Renal pelvis (tissue), 4 donors: Measurements from ENCODE around the gene SOX15. TPM values are rescaled to one million over a fixed set of nuclear protein-coding genes. Genes with fewer than 3 reads are reported as not detected.

Experiments
- DNase-seq: peaks from one replicate; pipeline ENCODE4 v3.0.0-alpha.2; 2013
- polyA plus RNA-seq, 3 donors: library from polyadenylated mRNA; unstranded; fragments of 120-200 nt; gene quantifications; one replicate each; pipeline ENCODE4 v1.2.1, GENCODE V29; 2013; ENCODE audit not compliant: insufficient read length in 3 of 3

SOX15 gene
- polyA plus RNA-seq, 3 donors: 3.7 to 4.9 (median 3.8) TPM

DNA sequence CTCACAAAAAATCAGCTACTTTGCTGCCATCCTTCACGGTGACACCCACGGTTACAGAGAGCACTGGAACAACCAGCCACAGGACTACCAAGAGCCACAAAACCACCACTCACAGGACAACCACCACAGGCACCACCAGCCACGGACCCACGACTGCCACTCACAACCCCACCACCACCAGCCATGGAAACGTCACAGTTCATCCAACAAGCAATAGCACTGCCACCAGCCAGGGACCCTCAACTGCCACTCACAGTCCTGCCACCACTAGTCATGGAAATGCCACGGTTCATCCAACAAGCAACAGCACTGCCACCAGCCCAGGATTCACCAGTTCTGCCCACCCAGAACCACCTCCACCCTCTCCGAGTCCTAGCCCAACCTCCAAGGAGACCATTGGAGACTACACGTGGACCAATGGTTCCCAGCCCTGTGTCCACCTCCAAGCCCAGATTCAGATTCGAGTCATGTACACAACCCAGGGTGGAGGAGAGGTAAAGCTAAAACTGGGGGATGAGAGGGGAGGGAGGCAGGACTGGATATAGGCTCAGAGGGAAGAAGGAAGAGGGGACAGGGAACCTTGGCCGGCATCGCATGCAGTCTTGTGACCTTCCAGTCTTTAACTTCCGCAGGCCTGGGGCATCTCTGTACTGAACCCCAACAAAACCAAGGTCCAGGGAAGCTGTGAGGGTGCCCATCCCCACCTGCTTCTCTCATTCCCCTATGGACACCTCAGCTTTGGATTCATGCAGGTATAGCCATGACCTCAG lies 9.9 kb downstream of the SOX15 start:
- no peak for DNase-seq

DNA sequence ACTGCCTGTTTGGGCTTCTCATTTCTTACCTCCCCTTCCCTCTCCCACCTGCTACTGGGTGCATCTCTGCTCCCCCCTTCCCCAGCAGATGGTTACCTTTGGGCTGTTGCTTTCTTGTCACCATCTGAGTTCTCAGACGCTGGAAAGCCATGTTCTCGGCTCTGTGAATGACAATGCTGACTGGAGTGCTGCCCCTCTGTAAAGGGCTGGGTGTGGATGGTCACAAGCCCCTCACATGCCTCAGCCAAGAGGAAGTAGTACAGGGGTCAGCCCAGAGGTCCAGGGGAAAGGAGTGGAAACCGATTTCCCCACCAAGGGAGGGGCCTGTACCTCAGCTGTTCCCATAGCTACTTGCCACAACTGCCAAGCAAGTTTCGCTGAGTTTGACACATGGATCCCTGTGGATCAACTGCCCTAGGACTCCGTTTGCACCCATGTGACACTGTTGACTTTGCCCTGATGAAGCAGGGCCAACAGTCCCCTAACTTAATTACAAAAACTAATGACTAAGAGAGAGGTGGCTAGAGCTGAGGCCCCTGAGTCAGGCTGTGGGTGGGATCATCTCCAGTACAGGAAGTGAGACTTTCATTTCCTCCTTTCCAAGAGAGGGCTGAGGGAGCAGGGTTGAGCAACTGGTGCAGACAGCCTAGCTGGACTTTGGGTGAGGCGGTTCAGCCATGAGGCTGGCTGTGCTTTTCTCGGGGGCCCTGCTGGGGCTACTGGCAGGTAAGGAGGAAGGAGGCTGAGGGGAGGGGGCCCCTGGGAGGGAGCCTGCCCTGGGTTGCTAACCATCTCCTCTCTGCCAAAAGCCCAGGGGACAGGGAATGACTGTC lies 10.7 kb downstream of the SOX15 start, which contains the start of gene CD68:
Gene CD68 (plus strand): TSS at position 638 of the 833 bp plus-strand sequence. CDS start 40 bp downstream, at position 678.
- no peak for DNase-seq

DNA sequence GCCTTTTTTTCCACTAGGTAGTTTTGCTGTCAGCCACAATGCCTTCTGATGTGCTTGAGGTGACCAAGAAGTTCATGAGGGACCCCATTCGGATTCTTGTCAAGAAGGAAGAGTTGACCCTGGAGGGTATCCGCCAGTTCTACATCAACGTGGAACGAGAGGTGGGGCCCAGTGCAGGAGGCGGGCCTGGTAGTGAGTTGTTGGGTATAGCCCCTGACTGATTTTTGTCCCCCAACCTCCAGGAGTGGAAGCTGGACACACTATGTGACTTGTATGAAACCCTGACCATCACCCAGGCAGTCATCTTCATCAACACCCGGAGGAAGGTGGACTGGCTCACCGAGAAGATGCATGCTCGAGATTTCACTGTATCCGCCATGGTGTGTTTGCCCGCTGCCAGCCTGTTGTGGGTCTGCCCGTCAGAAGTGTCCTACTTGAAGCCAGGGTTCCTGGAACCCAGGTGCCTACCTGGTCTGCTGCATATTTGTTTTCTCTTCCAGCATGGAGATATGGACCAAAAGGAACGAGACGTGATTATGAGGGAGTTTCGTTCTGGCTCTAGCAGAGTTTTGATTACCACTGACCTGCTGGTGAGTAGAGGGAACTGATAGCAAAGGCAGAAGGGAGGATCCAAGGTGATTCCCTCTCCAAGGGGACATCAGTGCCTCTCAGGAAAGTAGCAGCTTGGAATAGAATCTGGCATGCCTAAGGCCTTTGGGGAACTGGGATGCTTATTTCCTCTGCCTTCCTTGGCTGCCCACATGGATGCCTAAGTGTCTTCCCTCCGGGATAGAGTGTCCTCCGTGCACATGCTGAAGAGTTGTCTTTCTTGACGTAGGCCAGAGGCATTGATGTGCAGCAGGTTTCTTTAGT lies 12.3 kb downstream of the SOX15 start:
- no peak for DNase-seq

DNA sequence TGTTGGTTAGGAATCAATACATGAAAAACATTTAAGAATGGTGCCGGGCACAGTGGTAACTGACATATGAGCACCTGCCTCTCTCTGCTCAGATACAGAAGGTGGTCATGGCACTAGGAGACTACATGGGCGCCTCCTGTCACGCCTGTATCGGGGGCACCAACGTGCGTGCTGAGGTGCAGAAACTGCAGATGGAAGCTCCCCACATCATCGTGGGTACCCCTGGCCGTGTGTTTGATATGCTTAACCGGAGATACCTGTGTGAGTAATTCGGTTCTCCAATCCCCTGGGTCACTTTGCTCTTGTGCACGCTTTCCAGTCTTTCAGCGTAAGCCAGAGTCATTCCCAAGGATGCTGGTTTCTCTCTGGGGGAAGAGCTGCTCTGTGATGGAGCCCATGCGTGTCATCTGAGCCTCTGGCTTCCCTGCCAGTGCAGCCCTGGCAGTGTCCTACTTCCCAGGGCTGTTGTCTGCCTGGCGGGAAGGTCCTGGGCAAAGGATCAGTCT lies 13.4 kb downstream of the SOX15 start:
- DNase-seq: no peak

DNA sequence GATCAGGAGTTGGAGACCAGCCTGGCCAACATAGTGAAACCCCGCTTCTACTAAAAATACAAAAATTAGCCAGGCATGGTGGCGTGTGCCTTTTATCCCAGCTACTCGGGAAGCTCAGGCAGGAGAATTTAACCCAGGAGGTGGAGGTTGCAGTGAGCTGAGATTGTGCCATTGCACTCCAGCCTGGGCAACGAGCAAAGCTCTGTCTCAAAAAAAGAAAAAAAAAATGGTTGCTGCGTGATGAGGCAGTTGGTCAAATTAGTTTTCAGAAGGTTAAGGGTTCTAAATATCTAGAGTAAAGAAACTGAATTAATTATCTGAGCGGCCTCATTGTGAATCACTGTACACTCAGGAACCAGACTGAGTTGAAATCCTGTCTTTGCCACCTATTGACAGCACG lies 13.9 kb downstream of the SOX15 start:
- no peak for DNase-seq

DNA sequence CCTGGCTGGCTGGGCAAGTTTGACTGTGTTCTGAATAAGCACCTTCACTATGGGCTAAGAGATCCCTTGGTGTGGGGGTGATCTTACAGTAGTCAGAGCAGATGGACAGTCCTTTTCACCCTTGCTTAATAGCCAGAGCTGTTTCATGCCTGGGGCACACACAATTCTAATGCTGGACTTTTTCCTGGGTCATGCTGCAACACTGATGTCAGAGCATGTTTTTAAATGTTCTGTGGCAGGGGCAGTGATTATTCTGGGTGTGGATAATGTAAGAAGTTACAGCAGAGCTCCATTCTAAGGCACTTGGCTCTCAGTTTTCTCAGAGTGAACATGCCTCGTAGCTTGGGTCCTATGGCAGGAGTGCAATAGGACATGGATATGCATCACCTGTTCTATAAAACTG lies 14.4 kb downstream of the SOX15 start:
- no peak for DNase-seq

DNA sequence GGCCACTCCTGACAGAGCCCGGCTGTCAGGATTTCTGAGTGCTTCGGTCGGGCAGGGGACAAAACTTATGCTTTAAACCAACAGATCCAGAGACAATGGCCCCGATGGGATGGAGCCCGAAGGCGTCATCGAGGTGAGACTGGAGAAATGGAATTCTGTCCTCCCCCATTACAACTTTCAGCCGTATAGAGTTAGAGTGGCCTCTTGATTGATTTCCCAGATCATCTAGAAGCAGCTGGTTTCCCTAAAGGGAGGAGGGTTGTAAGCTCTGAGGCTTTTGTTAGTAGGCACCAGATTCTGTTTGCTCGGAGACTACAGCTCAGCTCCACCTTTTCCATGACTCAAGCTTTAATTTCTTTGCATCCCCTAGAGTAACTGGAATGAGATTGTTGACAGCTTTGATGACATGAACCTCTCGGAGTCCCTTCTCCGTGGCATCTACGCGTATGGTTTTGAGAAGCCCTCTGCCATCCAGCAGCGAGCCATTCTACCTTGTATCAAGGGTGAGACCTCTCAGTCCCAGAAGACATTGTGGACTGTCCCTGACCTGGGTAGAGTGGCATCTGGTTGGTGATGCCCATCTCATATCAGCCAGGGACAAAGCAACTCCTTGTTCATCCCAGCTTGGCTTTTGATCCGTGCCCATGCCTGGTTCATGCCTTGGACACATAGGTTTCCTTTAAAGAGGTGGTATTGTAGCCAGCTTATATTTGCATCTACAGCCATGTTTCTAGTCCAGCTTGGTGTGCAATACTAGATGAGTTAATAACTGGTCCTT lies 15.5 kb downstream of the SOX15 start:
- DNase-seq: no peak

DNA sequence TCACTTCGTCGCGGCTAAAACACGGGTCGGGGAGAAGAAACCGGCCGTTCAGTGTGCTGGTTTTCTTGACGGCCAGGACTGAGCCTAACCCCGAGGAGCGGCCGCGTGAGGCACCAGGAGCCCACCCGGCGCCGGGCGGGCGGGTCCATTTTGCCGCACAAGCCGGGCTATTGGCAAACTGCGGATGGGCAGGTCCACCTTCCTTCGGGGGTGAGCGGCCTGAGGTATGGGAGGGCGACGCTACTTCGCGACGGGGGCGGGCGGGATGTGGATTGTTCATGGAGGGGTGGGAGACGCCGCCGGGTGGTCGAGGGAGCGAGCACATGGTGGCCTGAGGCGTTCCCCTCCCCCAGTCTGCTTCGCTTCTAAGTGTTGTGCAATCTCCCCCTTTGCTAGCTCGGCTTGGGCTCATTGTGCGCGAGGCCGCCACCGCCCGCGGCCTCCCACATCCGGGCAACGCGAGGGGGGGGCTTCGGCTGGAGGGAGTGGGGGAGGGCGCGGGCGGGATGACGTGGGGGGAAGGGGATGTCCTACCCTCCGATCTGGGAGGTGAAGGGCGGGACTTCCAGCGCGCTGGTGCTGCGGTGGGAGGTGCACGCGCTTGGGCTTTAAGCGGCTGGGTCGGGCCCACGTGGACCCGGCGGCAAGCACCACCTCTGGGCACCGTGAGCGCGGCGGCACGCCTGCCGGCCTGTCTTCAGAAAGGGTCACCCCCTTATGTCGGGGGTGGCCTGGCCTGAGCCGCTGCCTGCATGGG lies 16.4 kb downstream of the SOX15 start:
- peak; percentile 92 for DNase-seq

DNA sequence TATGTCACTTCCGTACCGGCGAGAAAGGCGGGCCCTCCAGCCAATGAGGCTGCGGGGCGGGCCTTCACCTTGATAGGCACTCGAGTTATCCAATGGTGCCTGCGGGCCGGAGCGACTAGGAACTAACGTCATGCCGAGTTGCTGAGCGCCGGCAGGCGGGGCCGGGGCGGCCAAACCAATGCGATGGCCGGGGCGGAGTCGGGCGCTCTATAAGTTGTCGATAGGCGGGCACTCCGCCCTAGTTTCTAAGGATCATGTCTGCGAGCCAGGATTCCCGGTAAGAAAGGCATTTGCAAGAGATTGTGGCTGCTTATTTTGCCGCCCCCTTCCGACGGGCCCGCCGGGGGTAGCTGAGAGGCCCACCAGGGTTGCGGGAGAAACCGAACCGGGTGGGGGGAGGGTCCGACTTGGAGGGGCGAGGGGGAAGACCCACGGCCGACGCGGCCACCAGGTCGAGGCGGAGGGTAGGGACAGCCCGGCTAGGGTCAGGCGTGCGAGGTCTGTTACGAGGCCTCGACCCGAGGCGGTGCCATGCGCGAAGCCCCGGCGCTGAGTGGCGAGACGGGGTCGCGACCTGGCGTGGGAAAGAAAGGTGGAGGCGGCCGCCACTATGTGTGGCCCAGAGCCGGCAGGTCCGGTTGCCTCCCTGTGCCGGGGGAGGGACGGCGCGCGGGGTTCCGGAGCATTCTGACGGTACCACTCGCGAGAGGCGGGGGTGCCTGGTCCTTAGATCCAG lies 17.1 kb downstream of the SOX15 start:
- DNase-seq: peak; percentile 98

DNA sequence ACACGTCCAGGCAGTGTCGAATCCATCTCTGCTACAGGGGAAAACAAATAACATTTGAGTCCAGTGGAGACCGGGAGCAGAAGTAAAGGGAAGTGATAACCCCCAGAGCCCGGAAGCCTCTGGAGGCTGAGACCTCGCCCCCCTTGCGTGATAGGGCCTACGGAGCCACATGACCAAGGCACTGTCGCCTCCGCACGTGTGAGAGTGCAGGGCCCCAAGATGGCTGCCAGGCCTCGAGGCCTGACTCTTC lies 17.6 kb downstream of the SOX15 start:
- DNase-seq: no peak

DNA sequence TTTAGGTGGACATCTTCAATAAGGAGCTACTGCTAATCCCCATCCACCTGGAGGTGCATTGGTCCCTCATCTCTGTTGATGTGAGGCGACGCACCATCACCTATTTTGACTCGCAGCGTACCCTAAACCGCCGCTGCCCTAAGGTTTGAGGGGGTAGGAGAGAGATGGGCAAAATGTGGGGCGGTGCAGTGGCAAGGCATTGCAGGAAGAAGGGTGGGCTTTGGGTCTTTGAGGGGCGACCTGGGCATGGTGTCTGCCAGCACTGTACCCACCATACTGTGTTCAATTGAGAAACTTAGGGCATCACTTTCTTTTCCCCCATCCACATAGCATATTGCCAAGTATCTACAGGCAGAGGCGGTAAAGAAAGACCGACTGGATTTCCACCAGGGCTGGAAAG lies 19.5 kb downstream of the SOX15 start:
- DNase-seq: no peak

DNA sequence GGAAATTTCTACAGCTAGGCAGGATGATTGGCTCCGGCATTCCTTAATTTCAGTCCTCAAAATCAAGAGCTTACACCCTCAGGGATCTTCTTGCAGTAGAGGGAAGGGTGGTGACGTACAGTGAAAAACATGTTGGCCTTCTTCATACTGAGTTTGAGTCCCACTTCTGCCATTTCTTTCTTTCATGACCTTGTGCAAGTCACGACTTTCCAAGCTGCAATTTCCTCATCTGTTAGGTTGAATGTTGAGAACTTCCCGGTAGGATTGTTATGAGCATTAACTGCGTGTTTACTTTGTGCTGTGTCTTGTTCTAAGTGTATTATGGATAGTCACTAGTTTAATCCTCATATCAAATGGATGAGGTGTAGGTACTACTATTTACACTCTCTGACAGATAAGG lies 20.3 kb downstream of the SOX15 start:
- no peak for DNase-seq

DNA sequence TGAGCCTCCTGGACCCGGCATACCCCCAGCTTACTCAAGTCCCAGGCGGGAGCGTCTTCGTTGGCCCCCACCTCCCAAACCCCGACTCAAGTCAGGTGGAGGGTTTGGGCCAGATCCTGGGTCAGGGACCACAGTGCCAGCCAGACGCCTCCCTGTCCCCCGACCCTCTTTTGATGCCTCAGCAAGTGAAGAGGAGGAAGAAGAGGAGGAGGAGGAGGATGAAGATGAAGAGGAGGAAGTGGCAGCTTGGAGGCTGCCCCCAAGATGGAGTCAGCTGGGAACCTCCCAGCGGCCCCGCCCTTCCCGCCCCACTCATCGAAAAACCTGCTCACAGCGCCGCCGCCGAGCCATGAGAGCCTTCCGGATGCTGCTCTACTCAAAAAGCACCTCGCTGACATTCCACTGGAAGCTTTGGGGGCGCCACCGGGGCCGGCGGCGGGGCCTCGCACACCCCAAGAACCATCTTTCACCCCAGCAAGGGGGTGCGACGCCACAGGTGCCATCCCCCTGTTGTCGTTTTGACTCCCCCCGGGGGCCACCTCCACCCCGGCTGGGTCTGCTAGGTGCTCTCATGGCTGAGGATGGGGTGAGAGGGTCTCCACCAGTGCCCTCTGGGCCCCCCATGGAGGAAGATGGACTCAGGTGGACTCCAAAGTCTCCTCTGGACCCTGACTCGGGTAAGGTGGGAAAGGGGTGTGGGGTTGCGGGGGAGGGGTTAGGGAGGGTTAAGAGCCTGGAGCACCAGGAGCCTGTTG lies 26.6 kb downstream of the SOX15 start:
- no peak for DNase-seq

DNA sequence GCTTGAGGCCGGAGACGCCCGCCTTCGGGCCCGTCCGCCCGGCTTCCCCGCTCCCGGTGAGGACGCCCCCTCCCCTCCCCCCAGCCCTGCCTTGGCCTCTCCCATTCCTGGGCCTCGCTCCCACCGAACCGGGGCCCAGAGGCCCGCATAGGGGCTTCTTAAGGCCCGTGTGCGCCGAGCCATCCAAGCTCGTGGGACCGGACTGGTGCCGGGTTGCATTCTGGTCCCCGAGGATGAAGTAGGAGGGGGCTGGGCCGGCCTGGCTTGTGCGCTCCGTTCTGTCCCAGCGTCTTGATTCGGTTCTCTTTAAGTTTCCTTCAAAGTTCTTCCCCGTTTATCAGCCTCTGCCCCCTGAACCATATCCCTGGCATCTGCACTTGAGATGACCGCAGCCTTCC lies 27.7 kb downstream of the SOX15 start:
- DNase-seq: no peak

DNA sequence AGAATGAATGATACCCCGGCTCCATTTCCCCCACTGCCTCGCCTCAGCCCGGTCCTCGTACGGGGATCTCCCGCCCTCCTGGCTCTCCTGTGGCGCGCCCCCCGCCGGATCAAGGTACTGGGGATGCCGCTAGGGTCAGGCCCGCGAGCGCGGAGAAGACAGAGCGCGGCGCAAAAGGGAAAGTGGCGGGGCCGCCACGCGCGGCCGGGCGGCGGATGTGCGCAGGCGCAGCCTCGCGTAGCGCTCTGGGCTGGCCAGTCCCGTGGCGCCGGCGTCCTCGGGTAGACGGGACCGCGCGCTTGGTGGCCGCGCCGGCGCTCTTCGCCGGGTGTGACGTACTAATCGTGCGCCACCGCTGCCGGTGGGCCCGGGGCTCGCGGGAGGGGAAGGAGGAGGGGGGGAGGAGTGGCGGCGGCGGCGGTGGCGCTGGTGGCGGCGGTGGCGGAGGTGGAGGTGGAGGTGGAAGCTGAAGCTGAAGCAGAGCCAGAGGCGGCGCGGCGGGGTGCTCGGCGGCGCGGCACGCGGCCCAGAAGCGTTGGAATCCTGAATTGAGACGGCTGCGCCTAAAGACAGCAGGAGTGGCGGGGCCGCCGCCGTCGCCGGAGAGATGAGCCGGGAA lies 28.2 kb downstream of the SOX15 start, which contains the start of gene SENP3:
Gene SENP3 (plus strand): TSS at position 331 of the 619 bp plus-strand sequence. CDS start 1,158 bp downstream, outside the sequence.
- peak; percentile 90 for DNase-seq

DNA sequence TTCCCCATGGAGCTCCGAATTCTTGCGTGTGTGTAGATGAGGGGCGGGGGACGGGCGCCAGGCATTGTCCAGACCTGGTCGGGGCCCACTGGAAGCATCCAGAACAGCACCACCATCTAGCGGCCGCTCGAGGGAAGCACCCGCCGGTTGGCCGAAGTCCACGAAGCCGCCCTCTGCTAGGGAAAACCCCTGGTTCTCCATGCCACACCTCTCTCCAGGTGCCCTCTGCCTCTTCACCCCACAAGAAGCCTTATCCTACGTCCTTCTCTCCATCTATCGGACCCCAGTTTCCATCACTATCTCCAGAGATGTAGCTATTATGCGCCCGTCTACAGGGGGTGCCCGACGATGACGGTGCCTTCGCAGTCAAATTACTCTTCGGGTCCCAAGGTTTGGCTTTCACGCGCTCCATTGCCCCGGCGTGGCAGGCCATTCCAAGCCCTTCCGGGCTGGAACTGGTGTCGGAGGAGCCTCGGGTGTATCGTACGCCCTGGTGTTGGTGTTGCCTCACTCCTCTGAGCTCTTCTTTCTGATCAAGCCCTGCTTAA lies 28.8 kb downstream of the SOX15 start:
- peak; percentile 87 for DNase-seq

DNA sequence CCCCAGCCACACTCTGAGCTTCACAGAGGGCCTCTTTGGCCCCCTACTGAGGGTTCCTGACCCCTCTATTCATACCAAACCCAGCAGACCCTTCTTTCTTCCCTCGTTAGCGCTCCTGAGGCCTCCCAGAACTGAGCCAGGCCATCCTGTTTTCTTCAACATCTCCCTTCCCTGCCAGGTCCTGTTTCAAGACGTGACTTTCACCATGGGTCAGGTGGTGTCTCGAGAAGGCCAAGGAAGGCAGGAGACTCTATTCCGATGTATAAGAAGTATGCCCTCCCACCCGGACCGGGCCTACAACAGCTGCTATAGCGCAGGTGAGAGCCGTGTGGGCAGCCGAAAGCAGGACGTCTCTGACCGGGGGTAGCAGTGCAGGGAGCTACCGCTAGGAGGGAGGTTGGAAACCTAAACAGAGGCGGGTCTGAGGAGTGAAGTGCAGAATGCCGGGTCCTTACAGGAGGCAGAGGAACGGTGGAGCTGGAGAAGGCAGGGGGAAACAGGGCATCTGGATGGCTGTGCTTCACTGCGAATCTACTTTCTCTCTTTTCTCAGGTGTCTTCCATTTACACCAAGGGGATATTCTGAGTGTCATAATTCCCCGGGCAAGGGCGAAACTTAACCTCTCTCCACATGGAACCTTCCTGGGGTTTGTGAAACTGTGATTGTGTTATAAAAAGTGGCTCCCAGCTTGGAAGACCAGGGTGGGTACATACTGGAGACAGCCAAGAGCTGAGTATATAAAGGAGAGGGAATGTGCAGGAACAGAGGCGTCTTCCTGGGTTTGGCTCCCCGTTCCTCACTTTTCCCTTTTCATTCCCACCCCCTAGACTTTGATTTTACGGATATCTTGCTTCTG lies 29.5 kb downstream of the SOX15 start:
- DNase-seq: peak; percentile 74
